Mammary epithelial cell (primary cell): ENCODE data around the gene PPAN.

Source experiments
- CTCF ChIP-seq, 2 donors: IDR thresholded peaks in 1 of 2; conservative IDR thresholded peaks in 1 of 2; 2 replicates each; pipeline ENCODE4 v1.5.1; 2011 to 2012; ENCODE audit warnings: inconsistent platforms in 2 of 2, low read length in 2 of 2, mild to moderate bottlenecking in 2 of 2, control low read depth in 1 of 2, low read depth in 1 of 2; ENCODE audit not compliant: insufficient read depth in 1 of 2; ENCODE audit errors: extremely low read depth in 1 of 2
- EZH2 ChIP-seq: IDR thresholded peaks from 2 replicates; pipeline ENCODE4 v1.6.1; 2012; ENCODE audit warnings: low read length, inconsistent platforms, borderline replicate concordance

- TF ChIP-seq CTCF (conservative IDR thresholded peaks at IDR 0.05 in 1 of 2, IDR thresholded peaks at IDR 0.05 in 1 of 2; ENCODE audit: extremely low read depth in 1 of 2, insufficient read depth in 1 of 2, low read depth in 1 of 2, low read length in 2 of 2) (no peak), EZH2 (no peak)
Measured at GRCh38 chr19:10116866-10117616, 10.9 kb downstream of the PPAN start.
